HEK293 (cell line): ENCODE results near the gene ANAPC16.

ENCODE experiments used
- KLF16 ChIP-seq: fragments of 450-650 bp; formaldehyde crosslinking; IDR thresholded peaks from 2 replicates; pipeline ENCODE4 v1.5.1; 2017; ENCODE audit warnings: missing biosample characterization, missing genetic modification characterization
- KLF7 ChIP-seq: fragments of 450-650 bp; formaldehyde crosslinking; IDR thresholded peaks from 2 replicates; pipeline ENCODE4 v1.5.1; 2016; ENCODE audit warnings: missing biosample characterization, missing genetic modification characterization, borderline replicate concordance
- SALL2 ChIP-seq: fragments of 450-650 bp; formaldehyde crosslinking; IDR thresholded peaks from 2 replicates; pipeline ENCODE4 v1.5.0; 2017; ENCODE audit warnings: missing biosample characterization, mild to moderate bottlenecking, missing genetic modification characterization, borderline replicate concordance
- ZBTB7A ChIP-seq: fragments of 450-650 bp; formaldehyde crosslinking; IDR thresholded peaks from 2 replicates; pipeline ENCODE4 v1.5.1; 2016; ENCODE audit warnings: low read depth, missing biosample characterization, missing genetic modification characterization
- ZIC2 ChIP-seq: fragments of 450-650 bp; formaldehyde crosslinking; IDR thresholded peaks from 2 replicates; pipeline ENCODE4 v1.5.1; 2016; ENCODE audit warnings: missing biosample characterization, missing genetic modification characterization
- ZNF10 ChIP-seq: fragments of 450-650 bp; formaldehyde crosslinking; IDR thresholded peaks from 2 replicates; pipeline ENCODE4 v1.5.1; 2017; ENCODE audit warnings: missing biosample characterization, missing genetic modification characterization
- ZNF133 ChIP-seq: fragments of 450-650 bp; formaldehyde crosslinking; IDR thresholded peaks from 2 replicates; pipeline ENCODE4 v1.5.1; 2016; ENCODE audit warnings: missing biosample characterization, missing genetic modification characterization
- ZNF140 ChIP-seq: fragments of 450-650 bp; formaldehyde crosslinking; IDR thresholded peaks from 2 replicates; pipeline ENCODE4 v1.5.1; 2016; ENCODE audit warnings: missing biosample characterization, missing genetic modification characterization
- ZNF211 ChIP-seq: fragments of 450-650 bp; formaldehyde crosslinking; IDR thresholded peaks from 2 replicates; pipeline ENCODE4 v1.5.1; 2016; ENCODE audit warnings: low read depth, missing biosample characterization, missing genetic modification characterization
- ZNF416 ChIP-seq: fragments of 450-650 bp; formaldehyde crosslinking; IDR thresholded peaks from 2 replicates; pipeline ENCODE4 v1.5.1; 2016; ENCODE audit warnings: missing biosample characterization, missing genetic modification characterization
- ZNF510 ChIP-seq: fragments of 450-650 bp; formaldehyde crosslinking; IDR thresholded peaks from 2 replicates; pipeline ENCODE4 v1.5.1; 2018; ENCODE audit warnings: mild to moderate bottlenecking, missing genetic modification characterization, missing biosample characterization; ENCODE audit not compliant: insufficient replicate concordance
- ZNF529 ChIP-seq: fragments of 450-650 bp; formaldehyde crosslinking; IDR thresholded peaks from 2 replicates; pipeline ENCODE4 v1.5.1; 2017; ENCODE audit warnings: missing genetic modification characterization, missing biosample characterization; ENCODE audit not compliant: insufficient replicate concordance
- ZNF600 ChIP-seq: fragments of 450-650 bp; formaldehyde crosslinking; IDR thresholded peaks from 2 replicates; pipeline ENCODE4 v1.5.1; 2016; ENCODE audit warnings: missing biosample characterization, missing genetic modification characterization
- ZNF610 ChIP-seq: fragments of 450-650 bp; formaldehyde crosslinking; IDR thresholded peaks from 2 replicates; pipeline ENCODE4 v1.5.1; 2016; ENCODE audit warnings: missing biosample characterization, missing genetic modification characterization, borderline replicate concordance
- ZNF707 ChIP-seq: fragments of 450-650 bp; formaldehyde crosslinking; IDR thresholded peaks from 2 replicates; pipeline ENCODE4 v1.5.1; 2016; ENCODE audit warnings: missing biosample characterization, missing genetic modification characterization
- ZNF777 ChIP-seq: fragments of 450-650 bp; formaldehyde crosslinking; IDR thresholded peaks from 2 replicates; pipeline ENCODE4 v1.5.1; 2017; ENCODE audit warnings: missing biosample characterization, missing genetic modification characterization, borderline replicate concordance
- ZNF837 ChIP-seq: fragments of 450-650 bp; formaldehyde crosslinking; IDR thresholded peaks from 2 replicates; pipeline ENCODE4 v1.5.1; 2016; ENCODE audit warnings: missing biosample characterization, missing genetic modification characterization
- ZSCAN23 ChIP-seq: fragments of 450-650 bp; formaldehyde crosslinking; IDR thresholded peaks from 2 replicates; pipeline ENCODE4 v1.5.1; 2016; ENCODE audit warnings: missing biosample characterization, missing genetic modification characterization
- ZSCAN30 ChIP-seq: fragments of 450-650 bp; IDR thresholded peaks from 2 replicates; pipeline ENCODE4 v1.5.1; 2018; ENCODE audit warnings: missing biosample characterization, mild to moderate bottlenecking, missing genetic modification characterization, moderate library complexity
- TF ChIP-seq, protein P1 (sequence below): fragments of 450-650 bp; formaldehyde crosslinking; IDR thresholded peaks from 2 replicates; pipeline ENCODE4 v1.5.1; 2016; ENCODE audit warnings: missing biosample characterization, missing genetic modification characterization
- TF ChIP-seq, protein P2 (sequence below): fragments of 450-650 bp; formaldehyde crosslinking; IDR thresholded peaks from 2 replicates; pipeline ENCODE4 v1.5.1; 2017; ENCODE audit warnings: missing biosample characterization, mild to moderate bottlenecking, missing genetic modification characterization, moderate library complexity
- TF ChIP-seq, protein P3 (sequence below): fragments of 450-650 bp; formaldehyde crosslinking; IDR thresholded peaks from 2 replicates; pipeline ENCODE4 v1.5.1; 2016; ENCODE audit warnings: missing biosample characterization, missing genetic modification characterization
- TF ChIP-seq, protein P4 (sequence below): fragments of 450-650 bp; formaldehyde crosslinking; IDR thresholded peaks from 2 replicates; pipeline ENCODE4 v1.5.1; 2016; ENCODE audit warnings: missing biosample characterization, missing genetic modification characterization
- TF ChIP-seq, protein P5 (sequence below): fragments of 450-650 bp; formaldehyde crosslinking; IDR thresholded peaks from 2 replicates; pipeline ENCODE4 v1.5.1; 2016; ENCODE audit warnings: missing biosample characterization, missing genetic modification characterization

The ANAPC16 gene

DNA sequence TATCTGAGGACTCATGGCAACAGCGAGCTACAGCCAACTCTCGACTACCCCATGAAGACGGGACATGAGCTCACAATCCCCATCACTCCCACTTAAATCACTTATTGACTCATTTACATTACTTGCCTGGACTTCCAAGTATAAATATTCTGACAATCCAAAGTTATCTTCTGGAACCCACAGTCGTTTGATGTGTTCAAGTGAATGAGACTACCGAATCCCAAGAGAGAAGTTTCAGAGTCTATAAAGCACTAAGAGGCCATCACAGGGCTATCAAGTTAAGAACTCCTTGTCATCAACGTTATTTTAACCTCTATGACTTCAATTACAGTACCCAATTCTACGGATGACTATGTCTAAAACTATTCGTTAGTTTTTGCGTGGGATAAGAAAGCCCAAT, 11.5 kb upstream of the ANAPC16 start (continued):
- TF ChIP-seq, protein P1, sequence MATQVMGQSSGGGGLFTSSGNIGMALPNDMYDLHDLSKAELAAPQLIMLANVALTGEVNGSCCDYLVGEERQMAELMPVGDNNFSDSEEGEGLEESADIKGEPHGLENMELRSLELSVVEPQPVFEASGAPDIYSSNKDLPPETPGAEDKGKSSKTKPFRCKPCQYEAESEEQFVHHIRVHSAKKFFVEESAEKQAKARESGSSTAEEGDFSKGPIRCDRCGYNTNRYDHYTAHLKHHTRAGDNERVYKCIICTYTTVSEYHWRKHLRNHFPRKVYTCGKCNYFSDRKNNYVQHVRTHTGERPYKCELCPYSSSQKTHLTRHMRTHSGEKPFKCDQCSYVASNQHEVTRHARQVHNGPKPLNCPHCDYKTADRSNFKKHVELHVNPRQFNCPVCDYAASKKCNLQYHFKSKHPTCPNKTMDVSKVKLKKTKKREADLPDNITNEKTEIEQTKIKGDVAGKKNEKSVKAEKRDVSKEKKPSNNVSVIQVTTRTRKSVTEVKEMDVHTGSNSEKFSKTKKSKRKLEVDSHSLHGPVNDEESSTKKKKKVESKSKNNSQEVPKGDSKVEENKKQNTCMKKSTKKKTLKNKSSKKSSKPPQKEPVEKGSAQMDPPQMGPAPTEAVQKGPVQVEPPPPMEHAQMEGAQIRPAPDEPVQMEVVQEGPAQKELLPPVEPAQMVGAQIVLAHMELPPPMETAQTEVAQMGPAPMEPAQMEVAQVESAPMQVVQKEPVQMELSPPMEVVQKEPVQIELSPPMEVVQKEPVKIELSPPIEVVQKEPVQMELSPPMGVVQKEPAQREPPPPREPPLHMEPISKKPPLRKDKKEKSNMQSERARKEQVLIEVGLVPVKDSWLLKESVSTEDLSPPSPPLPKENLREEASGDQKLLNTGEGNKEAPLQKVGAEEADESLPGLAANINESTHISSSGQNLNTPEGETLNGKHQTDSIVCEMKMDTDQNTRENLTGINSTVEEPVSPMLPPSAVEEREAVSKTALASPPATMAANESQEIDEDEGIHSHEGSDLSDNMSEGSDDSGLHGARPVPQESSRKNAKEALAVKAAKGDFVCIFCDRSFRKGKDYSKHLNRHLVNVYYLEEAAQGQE: no peak
- TF ChIP-seq ZNF416 (no peak), ZNF133 (tag by site-specific recombination) (no peak), ZSCAN23 (tag by site-specific recombination) (peak; percentile 99), ZNF837 (no peak), ZNF777 (tag by site-specific recombination) (no peak), ZNF600 (tag by site-specific recombination) (peak; percentile 66), KLF7 (peak; percentile 69; the same call in 1 of the 2 replicates), ZIC2 (tag by site-specific recombination) (no peak), ZNF529 (tag by site-specific recombination) (no peak), KLF16 (tag by site-specific recombination) (no peak), ZNF211 (tag by site-specific recombination) (no peak), ZNF140 (no peak), ZNF10 (tag by site-specific recombination) (peak; percentile 89), ZSCAN30 (tag by site-specific recombination) (no peak), ZBTB7A (tag by site-specific recombination) (no peak), ZNF610 (tag by site-specific recombination) (peak; percentile 81), SALL2 (tag by site-specific recombination) (no peak), ZNF707 (tag by site-specific recombination) (no peak), ZNF510 (tag by site-specific recombination) (no peak)
- TF ChIP-seq, protein P2, sequence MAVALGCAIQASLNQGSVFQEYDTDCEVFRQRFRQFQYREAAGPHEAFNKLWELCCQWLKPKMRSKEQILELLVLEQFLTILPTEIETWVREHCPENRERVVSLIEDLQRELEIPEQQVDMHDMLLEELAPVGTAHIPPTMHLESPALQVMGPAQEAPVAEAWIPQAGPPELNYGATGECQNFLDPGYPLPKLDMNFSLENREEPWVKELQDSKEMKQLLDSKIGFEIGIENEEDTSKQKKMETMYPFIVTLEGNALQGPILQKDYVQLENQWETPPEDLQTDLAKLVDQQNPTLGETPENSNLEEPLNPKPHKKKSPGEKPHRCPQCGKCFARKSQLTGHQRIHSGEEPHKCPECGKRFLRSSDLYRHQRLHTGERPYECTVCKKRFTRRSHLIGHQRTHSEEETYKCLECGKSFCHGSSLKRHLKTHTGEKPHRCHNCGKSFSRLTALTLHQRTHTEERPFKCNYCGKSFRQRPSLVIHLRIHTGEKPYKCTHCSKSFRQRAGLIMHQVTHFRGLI (tag by site-specific recombination): peak; percentile 78; the same call in 1 of the 2 replicates
- TF ChIP-seq, protein P3, sequence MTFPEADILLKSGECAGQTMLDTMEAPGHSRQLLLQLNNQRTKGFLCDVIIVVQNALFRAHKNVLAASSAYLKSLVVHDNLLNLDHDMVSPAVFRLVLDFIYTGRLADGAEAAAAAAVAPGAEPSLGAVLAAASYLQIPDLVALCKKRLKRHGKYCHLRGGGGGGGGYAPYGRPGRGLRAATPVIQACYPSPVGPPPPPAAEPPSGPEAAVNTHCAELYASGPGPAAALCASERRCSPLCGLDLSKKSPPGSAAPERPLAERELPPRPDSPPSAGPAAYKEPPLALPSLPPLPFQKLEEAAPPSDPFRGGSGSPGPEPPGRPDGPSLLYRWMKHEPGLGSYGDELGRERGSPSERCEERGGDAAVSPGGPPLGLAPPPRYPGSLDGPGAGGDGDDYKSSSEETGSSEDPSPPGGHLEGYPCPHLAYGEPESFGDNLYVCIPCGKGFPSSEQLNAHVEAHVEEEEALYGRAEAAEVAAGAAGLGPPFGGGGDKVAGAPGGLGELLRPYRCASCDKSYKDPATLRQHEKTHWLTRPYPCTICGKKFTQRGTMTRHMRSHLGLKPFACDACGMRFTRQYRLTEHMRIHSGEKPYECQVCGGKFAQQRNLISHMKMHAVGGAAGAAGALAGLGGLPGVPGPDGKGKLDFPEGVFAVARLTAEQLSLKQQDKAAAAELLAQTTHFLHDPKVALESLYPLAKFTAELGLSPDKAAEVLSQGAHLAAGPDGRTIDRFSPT (tag by site-specific recombination): peak; percentile 98
- TF ChIP-seq, protein P4, sequence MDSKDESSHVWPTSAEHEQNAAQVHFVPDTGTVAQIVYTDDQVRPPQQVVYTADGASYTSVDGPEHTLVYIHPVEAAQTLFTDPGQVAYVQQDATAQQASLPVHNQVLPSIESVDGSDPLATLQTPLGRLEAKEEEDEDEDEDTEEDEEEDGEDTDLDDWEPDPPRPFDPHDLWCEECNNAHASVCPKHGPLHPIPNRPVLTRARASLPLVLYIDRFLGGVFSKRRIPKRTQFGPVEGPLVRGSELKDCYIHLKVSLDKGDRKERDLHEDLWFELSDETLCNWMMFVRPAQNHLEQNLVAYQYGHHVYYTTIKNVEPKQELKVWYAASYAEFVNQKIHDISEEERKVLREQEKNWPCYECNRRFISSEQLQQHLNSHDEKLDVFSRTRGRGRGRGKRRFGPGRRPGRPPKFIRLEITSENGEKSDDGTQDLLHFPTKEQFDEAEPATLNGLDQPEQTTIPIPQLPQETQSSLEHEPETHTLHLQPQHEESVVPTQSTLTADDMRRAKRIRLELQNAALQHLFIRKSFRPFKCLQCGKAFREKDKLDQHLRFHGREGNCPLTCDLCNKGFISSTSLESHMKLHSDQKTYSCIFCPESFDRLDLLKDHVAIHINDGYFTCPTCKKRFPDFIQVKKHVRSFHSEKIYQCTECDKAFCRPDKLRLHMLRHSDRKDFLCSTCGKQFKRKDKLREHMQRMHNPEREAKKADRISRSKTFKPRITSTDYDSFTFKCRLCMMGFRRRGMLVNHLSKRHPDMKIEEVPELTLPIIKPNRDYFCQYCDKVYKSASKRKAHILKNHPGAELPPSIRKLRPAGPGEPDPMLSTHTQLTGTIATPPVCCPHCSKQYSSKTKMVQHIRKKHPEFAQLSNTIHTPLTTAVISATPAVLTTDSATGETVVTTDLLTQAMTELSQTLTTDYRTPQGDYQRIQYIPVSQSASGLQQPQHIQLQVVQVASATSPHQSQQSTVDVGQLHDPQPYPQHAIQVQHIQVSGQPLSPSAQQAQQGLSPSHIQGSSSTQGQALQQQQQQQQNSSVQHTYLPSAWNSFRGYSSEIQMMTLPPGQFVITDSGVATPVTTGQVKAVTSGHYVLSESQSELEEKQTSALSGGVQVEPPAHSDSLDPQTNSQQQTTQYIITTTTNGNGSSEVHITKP: peak; percentile 33; the same call in 1 of the 2 replicates
- TF ChIP-seq, protein P5, sequence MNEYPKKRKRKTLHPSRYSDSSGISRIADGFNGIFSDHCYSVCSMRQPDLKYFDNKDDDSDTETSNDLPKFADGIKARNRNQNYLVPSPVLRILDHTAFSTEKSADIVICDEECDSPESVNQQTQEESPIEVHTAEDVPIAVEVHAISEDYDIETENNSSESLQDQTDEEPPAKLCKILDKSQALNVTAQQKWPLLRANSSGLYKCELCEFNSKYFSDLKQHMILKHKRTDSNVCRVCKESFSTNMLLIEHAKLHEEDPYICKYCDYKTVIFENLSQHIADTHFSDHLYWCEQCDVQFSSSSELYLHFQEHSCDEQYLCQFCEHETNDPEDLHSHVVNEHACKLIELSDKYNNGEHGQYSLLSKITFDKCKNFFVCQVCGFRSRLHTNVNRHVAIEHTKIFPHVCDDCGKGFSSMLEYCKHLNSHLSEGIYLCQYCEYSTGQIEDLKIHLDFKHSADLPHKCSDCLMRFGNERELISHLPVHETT (tag by site-specific recombination): peak; percentile 100
